Activated T-helper 17 cell treated with anti-CD3 and anti-CD28 coated beads, Interleukin-2, amount 50 U/mL, for 72 hours (primary cell): ENCODE data around the gene CCDC175. TPM values are rescaled to one million over a fixed set of nuclear protein-coding genes. Genes with fewer than 3 reads are reported as not detected.
A peak's percentile ranks its signal among the peaks of the same experiment; 100 is the strongest.

ENCODE experiments used
- ATAC-seq: fragments of 150-1000 bp; cut with Tn5 transposase; replicated peaks from 2 replicates; pipeline ENCODE4 v1.10.0; 2021; ENCODE audit warnings: mild to moderate bottlenecking, moderate library complexity
- H3K27ac Mint-ChIP-seq: one replicate; pipeline ENCODE4 v1.8.0; 2022; ENCODE audit warnings: mixed read lengths
- H3K27me3 Mint-ChIP-seq: one replicate; pipeline ENCODE4 v1.8.0; 2022; ENCODE audit warnings: mixed read lengths
- H3K36me3 Mint-ChIP-seq: one replicate; pipeline ENCODE4 v1.8.0; 2022; ENCODE audit warnings: low read depth, mild to moderate bottlenecking, mixed read lengths
- H3K4me1 Mint-ChIP-seq: one replicate; pipeline ENCODE4 v1.8.0; 2022; ENCODE audit warnings: mixed read lengths
- H3K4me3 Mint-ChIP-seq: one replicate; pipeline ENCODE4 v1.8.0; 2022; ENCODE audit warnings: mild to moderate bottlenecking, mixed read lengths
- H3K9me3 Mint-ChIP-seq: one replicate; pipeline ENCODE4 v1.8.0; 2022; ENCODE audit warnings: mixed read lengths
- total RNA-seq, 2 donors: library from RNA; stranded (reverse); gene quantifications; one replicate each; pipeline ENCODE4 v1.2.3, GENCODE V29; 2022

Gene CCDC175
- not detected for total RNA-seq

- Mint-ChIP-seq H3K9me3 (no peaks in the 10 kb centered on the region), H3K27me3 (peaks cover 10% of the 10 kb centered on the region), H3K4me3 (peak within 1 kb of the TSS; percentile 78), H3K4me1 (peaks cover 10% of the 10 kb centered on the region), H3K36me3 (no peaks in the 10 kb centered on the region), H3K27ac (no peak within 1 kb of the TSS)
- peak; percentile 98 for ATAC-seq
These were observed at the start of gene CCDC175 for GRCh38 chr14:59576332-59577294. Gene CCDC175, minus strand, starts transcription at chr14:59576812. Its CDS starts 37 bp downstream, at chr14:59576775.

- no peaks in the 10 kb centered on the region for H3K9me3 Mint-ChIP-seq
- H3K36me3 Mint-ChIP-seq, result no peaks in the 10 kb centered on the region
- no peak for ATAC-seq
- H3K27me3 Mint-ChIP-seq, result peaks cover 20% of the 10 kb centered on the region
- H3K4me3 Mint-ChIP-seq, result no peak overlapping the region
- no peak overlapping the region for H3K27ac Mint-ChIP-seq
- H3K4me1 Mint-ChIP-seq, result no peaks in the 10 kb centered on the region
These were observed 46.0 kb upstream of the CCDC175 start for GRCh38 chr14:59622631-59623030.

GRCh38 chr14:59619061-59619460, 42.4 kb upstream of the CCDC175 start:
- peak; percentile 28 for ATAC-seq
- H3K4me1 Mint-ChIP-seq, result no peaks in the 10 kb centered on the region
- H3K36me3 Mint-ChIP-seq, result no peaks in the 10 kb centered on the region
- no peak overlapping the region for H3K4me3 Mint-ChIP-seq
- H3K9me3 Mint-ChIP-seq, result no peaks in the 10 kb centered on the region
- peaks cover 17% of the 10 kb centered on the region for H3K27me3 Mint-ChIP-seq
- H3K27ac Mint-ChIP-seq, result no peak overlapping the region

GRCh38 chr14:59601056-59601455, 24.4 kb upstream of the CCDC175 start:
- no peaks in the 10 kb centered on the region for H3K9me3 Mint-ChIP-seq
- H3K4me3 Mint-ChIP-seq, result no peak overlapping the region
- no peaks in the 10 kb centered on the region for H3K36me3 Mint-ChIP-seq
- peaks cover 13% of the 10 kb centered on the region for H3K27me3 Mint-ChIP-seq
- no peaks in the 10 kb centered on the region for H3K4me1 Mint-ChIP-seq
- no peak overlapping the region for H3K27ac Mint-ChIP-seq
- ATAC-seq, result no peak

- Mint-ChIP-seq H3K27ac (no peak overlapping the region), H3K27me3 (peaks cover 13% of the 10 kb centered on the region), H3K4me3 (no peak overlapping the region), H3K9me3 (no peaks in the 10 kb centered on the region), H3K36me3 (no peaks in the 10 kb centered on the region), H3K4me1 (no peaks in the 10 kb centered on the region)
- no peak for ATAC-seq
These were observed 23.8 kb upstream of the CCDC175 start for GRCh38 chr14:59600211-59600945.

GRCh38 chr14:59595071-59595470, 18.5 kb upstream of the CCDC175 start:
- Mint-ChIP-seq H3K4me1 (no peaks in the 10 kb centered on the region), H3K27ac (no peak overlapping the region), H3K4me3 (no peak overlapping the region), H3K36me3 (no peaks in the 10 kb centered on the region), H3K27me3 (peaks cover 21% of the 10 kb centered on the region), H3K9me3 (no peaks in the 10 kb centered on the region)
- no peak for ATAC-seq

GRCh38 chr14:59591641-59592370, 15.2 kb upstream of the CCDC175 start:
- no peaks in the 10 kb centered on the region for H3K9me3 Mint-ChIP-seq
- no peak for ATAC-seq
- no peaks in the 10 kb centered on the region for H3K4me1 Mint-ChIP-seq
- no peak overlapping the region for H3K27ac Mint-ChIP-seq
- no peaks in the 10 kb centered on the region for H3K36me3 Mint-ChIP-seq
- no peak overlapping the region for H3K4me3 Mint-ChIP-seq
- peaks cover 9% of the 10 kb centered on the region for H3K27me3 Mint-ChIP-seq

GRCh38 chr14:59588101-59588500, 11.5 kb upstream of the CCDC175 start:
- Mint-ChIP-seq H3K4me1 (no peaks in the 10 kb centered on the region), H3K9me3 (no peaks in the 10 kb centered on the region), H3K4me3 (no peak overlapping the region), H3K27me3 (no peaks in the 10 kb centered on the region), H3K36me3 (no peaks in the 10 kb centered on the region), H3K27ac (no peak overlapping the region)
- no peak for ATAC-seq

GRCh38 chr14:59585891-59586554, 9.4 kb upstream of the CCDC175 start:
- H3K27me3 Mint-ChIP-seq, result no peaks in the 10 kb centered on the region
- H3K9me3 Mint-ChIP-seq, result no peaks in the 10 kb centered on the region

GRCh38 chr14:59583755-59584154, 7.1 kb upstream of the CCDC175 start:
- H3K36me3 Mint-ChIP-seq, result no peaks in the 10 kb centered on the region
- H3K27me3 Mint-ChIP-seq, result no peaks in the 10 kb centered on the region
- no peaks in the 10 kb centered on the region for H3K9me3 Mint-ChIP-seq
- no peak for ATAC-seq
- H3K4me1 Mint-ChIP-seq, result no peaks in the 10 kb centered on the region
- no peak overlapping the region for H3K27ac Mint-ChIP-seq
- H3K4me3 Mint-ChIP-seq, result no peak overlapping the region

More at GRCh38 chr14:59585891-59586554, 9.4 kb upstream of the CCDC175 start:
- no peaks in the 10 kb centered on the region for H3K36me3 Mint-ChIP-seq
- H3K4me1 Mint-ChIP-seq, result no peaks in the 10 kb centered on the region
- no peak overlapping the region for H3K27ac Mint-ChIP-seq
- no peak for ATAC-seq
- peak overlapping the region; percentile 58 for H3K4me3 Mint-ChIP-seq

- H3K27me3 Mint-ChIP-seq, result peaks cover 3% of the 10 kb centered on the region
- H3K36me3 Mint-ChIP-seq, result no peaks in the 10 kb centered on the region
- H3K4me3 Mint-ChIP-seq, result no peak overlapping the region
- no peaks in the 10 kb centered on the region for H3K4me1 Mint-ChIP-seq
- H3K9me3 Mint-ChIP-seq, result no peaks in the 10 kb centered on the region
- H3K27ac Mint-ChIP-seq, result no peak overlapping the region
- no peak for ATAC-seq
These were observed 6.4 kb upstream of the CCDC175 start for GRCh38 chr14:59582845-59583509.

- no peaks in the 10 kb centered on the region for H3K36me3 Mint-ChIP-seq
- no peak overlapping the region for H3K4me3 Mint-ChIP-seq
- peaks cover 3% of the 10 kb centered on the region for H3K27me3 Mint-ChIP-seq
- H3K4me1 Mint-ChIP-seq, result no peaks in the 10 kb centered on the region
- H3K27ac Mint-ChIP-seq, result no peak overlapping the region
- ATAC-seq, result no peak
- H3K9me3 Mint-ChIP-seq, result no peaks in the 10 kb centered on the region
These were observed 5.5 kb upstream of the CCDC175 start for GRCh38 chr14:59582161-59582560.

- Mint-ChIP-seq H3K9me3 (no peaks in the 10 kb centered on the region), H3K27me3 (peaks cover 9% of the 10 kb centered on the region), H3K27ac (no peak overlapping the region), H3K36me3 (no peaks in the 10 kb centered on the region), H3K4me1 (peaks cover 9% of the 10 kb centered on the region), H3K4me3 (no peak overlapping the region)
- no peak for ATAC-seq
These were observed 4.3 kb upstream of the CCDC175 start for GRCh38 chr14:59580911-59581310.
